ENCODE measurements around the gene PDZD2.
A peak's percentile ranks its signal among the peaks of the same experiment; 100 is the strongest.

PDZD2 gene

DNA sequence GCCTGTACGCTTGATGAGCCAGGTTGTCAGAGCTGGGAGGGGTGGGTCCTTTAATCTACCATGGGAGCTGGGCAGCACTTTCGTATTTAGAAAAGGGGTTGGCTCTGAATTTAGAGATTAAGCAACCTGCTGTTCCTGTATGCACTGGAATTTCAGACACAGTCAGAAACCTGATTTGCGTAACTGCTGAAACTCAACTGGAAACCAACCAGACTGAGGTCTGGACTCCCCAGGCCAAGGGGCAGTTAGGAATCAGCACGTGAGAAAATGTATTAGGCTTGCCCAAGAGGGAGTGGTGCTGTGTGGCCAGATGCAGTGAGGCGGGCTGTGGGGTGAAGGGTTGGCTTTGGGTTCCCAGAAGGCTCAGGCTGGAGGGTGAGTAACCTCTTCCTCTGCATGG, 300.2 kb downstream of the PDZD2 start:
- DNase-seq, result no peak

GRCh38 chr5:31941151-31941755, 302.3 kb downstream of the PDZD2 start:
- no peak for DNase-seq

DNA sequence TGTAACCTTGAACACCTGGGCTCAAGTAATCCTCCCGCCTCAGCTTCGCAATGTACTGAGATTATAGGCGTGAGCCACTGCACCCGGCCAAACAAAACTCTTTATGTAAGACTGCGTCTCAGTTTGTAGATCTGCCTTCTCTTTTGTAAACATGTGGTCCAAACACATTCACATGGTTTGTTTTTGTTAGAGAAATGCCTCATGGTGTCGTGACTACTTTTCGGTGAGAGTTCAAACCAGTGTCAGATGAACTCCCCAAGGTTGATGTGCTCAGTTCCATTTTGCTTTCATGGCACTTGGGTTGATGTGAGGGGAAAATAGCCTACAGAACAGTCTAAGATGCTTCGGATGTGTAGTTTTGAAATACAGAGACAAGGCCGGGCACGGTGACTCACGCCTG, 303.6 kb downstream of the PDZD2 start:
- no peak for DNase-seq

- no peak for DNase-seq
Observed at GRCh38 chr5:31944684-31945445, 305.9 kb downstream of the PDZD2 start.

- DNase-seq, result peak; percentile 66
Observed at GRCh38 chr5:31948006-31948405, 309.1 kb downstream of the PDZD2 start.

DNA sequence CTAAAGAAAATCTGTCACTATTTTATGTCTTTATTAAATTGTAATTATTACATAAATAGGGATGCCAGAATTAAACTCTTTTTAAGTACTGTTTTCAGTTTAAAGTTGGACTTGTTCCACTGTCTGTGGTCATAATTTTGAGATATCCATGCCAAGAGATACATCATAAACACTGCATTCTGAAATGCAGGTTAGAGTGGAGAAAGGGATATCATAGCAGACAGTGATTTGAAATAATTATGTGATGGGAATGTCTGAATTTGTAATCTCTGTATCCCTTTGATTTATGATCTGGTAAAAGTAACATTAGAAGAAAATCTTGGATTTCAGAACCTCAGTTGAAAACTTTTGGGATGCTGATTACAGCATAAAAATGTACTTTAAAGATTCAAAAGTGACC, 313.1 kb downstream of the PDZD2 start:
- no peak for DNase-seq

DNA sequence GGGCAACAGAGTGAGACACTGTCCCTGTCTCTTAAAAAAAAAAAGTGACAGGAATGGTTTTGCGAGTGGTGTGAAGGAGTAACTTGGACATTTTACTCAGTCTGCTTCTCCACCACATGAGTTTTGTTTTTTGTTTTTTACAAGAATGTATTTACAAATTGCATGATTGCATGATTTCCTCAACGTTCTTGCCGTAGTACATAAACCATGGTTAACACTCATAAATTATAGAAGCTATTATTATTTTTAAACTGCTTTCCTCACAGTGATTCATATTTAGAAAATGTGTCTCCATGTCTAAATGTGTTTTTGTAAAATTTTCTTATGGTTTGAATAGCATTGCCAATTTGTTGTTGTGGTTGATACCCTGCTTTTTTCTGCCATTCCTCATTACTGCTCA, 315.2 kb downstream of the PDZD2 start:
- no peak for DNase-seq

- no peak for DNase-seq
Observed at GRCh38 chr5:31957151-31957550, 318.2 kb downstream of the PDZD2 start.

- DNase-seq, result no peak
Observed at GRCh38 chr5:31962351-31962751, 323.4 kb downstream of the PDZD2 start.

DNA sequence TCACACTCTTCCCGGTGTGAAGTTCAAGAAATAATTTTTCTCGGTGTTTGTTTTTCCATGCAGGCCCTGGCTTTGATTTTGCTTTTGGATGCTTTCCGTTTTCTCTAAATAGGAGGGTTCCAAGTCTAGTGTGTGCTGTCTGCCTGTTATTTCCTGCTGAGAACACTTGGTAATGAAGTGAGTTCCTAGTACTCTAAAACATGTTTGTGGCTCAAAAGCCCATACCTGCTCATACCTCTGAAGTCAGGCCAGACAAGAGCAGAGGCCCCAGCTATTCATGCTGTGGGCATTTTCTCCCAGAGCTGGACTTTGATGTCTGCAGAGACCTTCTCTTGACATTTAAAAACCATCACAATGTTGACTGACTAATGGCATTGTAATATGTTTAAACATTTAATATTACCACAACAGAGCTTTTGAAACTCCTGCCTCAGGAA, 324.0 kb downstream of the PDZD2 start:
- peak; percentile 75 for DNase-seq

- peak; percentile 79 for DNase-seq
Observed at GRCh38 chr5:31963358-31964006, 324.6 kb downstream of the PDZD2 start.

DNA sequence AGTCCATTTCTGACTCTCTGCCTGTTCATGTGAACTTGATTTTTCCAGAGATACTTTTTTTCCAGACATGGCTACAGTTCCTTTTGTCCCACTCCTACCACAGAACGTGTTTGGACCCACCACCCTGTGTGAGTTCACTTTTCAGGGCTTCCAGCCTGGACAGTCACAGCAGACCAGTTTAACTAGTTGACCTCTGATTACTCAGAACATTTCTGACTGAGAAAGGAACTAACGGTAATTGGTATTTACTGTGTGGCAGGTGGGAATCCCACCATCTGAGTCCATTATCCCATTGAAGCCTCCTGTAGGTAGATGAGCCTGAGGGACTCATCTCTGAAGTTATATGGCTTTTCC, 325.1 kb downstream of the PDZD2 start:
- peak; percentile 62 for DNase-seq

- DNase-seq, result no peak
Observed at GRCh38 chr5:31965227-31965626, 326.3 kb downstream of the PDZD2 start.

DNA sequence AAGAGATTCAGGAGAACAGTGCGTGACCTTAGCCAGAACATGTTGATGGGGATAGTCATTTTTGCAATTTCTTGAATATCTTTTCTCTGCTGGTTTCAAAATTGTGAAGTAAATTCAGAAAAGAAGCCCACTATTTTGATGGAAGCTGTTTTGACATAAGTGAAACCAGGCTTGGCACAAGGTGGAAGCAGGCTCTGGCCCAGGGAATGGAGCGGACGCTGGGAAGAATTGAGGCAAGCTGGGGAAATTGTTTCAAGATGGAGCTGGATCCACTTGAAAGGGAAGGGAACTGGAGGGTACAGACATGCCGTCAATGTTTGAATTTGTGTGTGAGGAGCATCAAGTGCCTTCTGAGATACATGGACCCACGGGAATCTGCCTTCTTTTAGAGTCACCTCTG, 328.0 kb downstream of the PDZD2 start:
- DNase-seq, result no peak

DNA sequence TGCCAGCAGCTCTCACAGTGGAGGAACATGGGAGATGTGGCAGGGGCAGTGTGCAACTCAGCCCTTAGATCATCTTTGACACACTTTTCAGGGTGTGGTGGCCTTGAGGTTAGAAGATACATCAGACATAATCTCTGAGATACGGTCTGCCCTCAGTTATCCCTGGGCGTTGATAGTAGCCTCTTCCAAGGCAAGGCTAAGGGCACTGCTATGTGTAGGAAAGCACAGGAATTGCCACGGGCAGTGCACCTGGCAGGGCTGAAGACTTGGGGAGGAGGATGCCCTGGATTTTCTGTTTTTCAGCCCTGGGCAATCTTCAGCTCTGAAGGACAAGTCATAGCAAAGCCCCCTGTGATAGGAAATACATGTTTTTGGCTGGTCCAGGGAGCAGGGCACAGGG, 328.5 kb downstream of the PDZD2 start:
- no peak for DNase-seq

DNA sequence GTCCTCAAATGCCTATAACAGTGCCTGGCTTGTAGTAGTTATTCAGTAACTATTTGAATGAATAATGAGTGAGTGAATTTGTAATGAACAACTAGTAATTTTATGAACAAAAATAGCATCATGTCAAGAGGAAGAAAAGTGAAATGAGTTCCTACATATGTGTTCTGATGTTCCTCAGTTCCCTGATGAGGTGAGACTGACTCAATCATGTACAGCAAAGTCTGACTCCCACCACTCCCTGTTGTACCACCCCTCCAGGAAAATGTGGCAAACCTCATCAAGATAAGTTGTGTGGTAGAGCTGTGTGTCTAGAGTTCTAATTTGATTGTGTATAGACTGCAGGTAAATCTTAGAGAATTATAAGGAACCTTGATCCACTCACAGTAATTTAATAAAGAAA, 333.6 kb downstream of the PDZD2 start:
- DNase-seq, result no peak

DNA sequence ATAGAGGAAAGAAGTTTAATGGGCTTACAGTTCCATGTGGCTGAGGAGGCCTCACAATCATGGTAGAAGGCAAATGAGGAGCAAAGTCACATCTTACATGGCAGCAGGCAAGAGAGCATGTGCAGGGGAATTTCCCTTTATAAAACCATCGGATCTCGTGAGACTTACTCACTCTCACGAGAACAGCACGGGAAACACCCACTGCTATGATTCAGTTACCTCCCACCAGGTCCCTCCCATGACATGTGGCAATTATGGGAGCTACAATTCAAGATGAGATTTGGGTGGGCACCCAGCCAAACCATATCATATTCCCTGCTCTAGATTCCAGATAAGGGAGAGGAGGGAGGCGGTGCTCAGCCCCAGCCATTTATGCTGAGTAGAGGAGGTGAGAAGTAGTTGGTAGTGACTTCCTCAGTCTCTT, 336.3 kb downstream of the PDZD2 start:
- DNase-seq, result peak; percentile 8

GRCh38 chr5:31976169-31976568, 337.2 kb downstream of the PDZD2 start:
- DNase-seq, result peak; percentile 3

GRCh38 chr5:31981361-31981945, 342.5 kb downstream of the PDZD2 start:
- peak; percentile 73 for DNase-seq

- DNase-seq, result no peak
Observed at GRCh38 chr5:31982027-31982426, 343.1 kb downstream of the PDZD2 start.

GRCh38 chr5:31982621-31983020, 343.7 kb downstream of the PDZD2 start:
- DNase-seq, result no peak

GRCh38 chr5:31983851-31984250, 344.9 kb downstream of the PDZD2 start:
- DNase-seq, result no peak

DNA sequence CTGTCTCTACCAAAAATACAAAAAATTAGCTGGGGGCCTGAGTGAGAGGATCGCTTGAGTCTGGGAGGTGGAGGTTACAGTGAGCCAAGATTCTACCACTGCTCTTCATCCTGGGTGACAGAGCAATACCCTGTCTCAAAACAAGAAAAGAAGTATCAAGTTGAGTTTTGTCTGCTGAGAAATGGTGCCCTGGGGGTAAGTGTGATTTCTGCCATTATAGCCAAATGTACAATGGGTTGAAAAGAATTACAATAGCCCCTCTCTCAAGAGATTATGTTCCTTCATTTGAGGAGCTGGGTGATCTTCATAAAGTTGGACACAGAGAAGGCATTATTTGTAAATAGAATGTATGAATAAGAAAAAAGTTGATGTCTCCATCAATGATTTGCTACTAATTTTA, 345.8 kb downstream of the PDZD2 start:
- no peak for DNase-seq

DNA sequence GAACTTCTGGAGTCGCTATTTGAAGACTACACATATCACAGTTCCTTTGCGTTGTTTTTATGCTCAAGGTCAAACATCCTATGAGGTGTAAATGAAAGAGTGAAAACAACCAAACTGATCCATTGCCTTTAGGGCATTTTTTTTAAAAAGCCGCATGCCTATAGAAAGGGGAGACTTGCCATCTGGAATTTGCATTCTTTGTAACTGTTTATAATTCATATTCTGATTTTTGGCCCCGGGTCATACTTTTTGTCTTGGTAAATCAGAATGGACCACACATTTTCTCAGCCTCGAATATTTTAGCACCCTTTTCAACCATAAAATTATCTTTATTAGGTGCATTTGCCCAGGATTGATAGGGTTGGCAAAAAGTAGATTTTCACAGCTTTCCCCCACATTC, 347.2 kb downstream of the PDZD2 start:
- no peak for DNase-seq

All from islet precursor cell (in vitro differentiated cells).